Left ventricle myocardium inferior (tissue), 1 donor: ENCODE measurements around the gene TTI1. TPM values are rescaled to one million over a fixed set of nuclear protein-coding genes. Genes with fewer than 3 reads are reported as not detected.

Experiments used
- DNase-seq: peaks from one replicate; pipeline ENCODE4 v3.0.0-alpha.2; 2020
- H3K27ac ChIP-seq: fragments of 200-600 bp; replicated peaks from 2 replicates; pipeline ENCODE4 v1.8.0; 2021
- H3K27me3 ChIP-seq: fragments of 200-600 bp; 2 replicates; pipeline ENCODE4 v1.8.0; 2021; ENCODE audit warnings: low read depth
- H3K36me3 ChIP-seq: fragments of 200-600 bp; 2 replicates; pipeline ENCODE4 v1.8.0; 2021
- H3K4me1 ChIP-seq: fragments of 200-600 bp; 2 replicates; pipeline ENCODE4 v1.8.0; 2021
- H3K4me3 ChIP-seq: fragments of 200-600 bp; 2 replicates; pipeline ENCODE4 v1.8.0; 2021; ENCODE audit warnings: mild to moderate bottlenecking, moderate library complexity
- H3K9me3 ChIP-seq: fragments of 200-600 bp; replicated peaks from 2 replicates; pipeline ENCODE4 v1.8.0; 2021
- intact Hi-C: fragments of 100-400 bp; cut with micrococcal nuclease; formaldehyde crosslinking; loops from one replicate; pipeline ENCODE4 v1.11.0; 2022
- total RNA-seq: library from RNA; stranded (reverse); fragmentation: NEBNext Ultra II Directional; extraction: Animal tissue kit (Norgen Biotek cat#: 25700); gene quantifications from one replicate; pipeline ENCODE4 v1.2.1, GENCODE V29; 2021
- TF ChIP-seq, protein P1 (sequence below): fragments of 200-600 bp; IDR thresholded peaks from 2 replicates; pipeline ENCODE4 v1.8.0; 2021; ENCODE audit warnings: antibody characterized with exemption, mild to moderate bottlenecking, borderline replicate concordance
- donor health status: DM: no; HTN: yes; CAD: no; lungs with severe emphysema.

The TTI1 gene
- total RNA-seq, 1 donor from 2014 or later = 12.1 TPM

- TF ChIP-seq, protein P1, sequence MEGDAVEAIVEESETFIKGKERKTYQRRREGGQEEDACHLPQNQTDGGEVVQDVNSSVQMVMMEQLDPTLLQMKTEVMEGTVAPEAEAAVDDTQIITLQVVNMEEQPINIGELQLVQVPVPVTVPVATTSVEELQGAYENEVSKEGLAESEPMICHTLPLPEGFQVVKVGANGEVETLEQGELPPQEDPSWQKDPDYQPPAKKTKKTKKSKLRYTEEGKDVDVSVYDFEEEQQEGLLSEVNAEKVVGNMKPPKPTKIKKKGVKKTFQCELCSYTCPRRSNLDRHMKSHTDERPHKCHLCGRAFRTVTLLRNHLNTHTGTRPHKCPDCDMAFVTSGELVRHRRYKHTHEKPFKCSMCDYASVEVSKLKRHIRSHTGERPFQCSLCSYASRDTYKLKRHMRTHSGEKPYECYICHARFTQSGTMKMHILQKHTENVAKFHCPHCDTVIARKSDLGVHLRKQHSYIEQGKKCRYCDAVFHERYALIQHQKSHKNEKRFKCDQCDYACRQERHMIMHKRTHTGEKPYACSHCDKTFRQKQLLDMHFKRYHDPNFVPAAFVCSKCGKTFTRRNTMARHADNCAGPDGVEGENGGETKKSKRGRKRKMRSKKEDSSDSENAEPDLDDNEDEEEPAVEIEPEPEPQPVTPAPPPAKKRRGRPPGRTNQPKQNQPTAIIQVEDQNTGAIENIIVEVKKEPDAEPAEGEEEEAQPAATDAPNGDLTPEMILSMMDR = no peak
- Histone ChIP-seq H3K36me3 (no peaks in the 10 kb centered on the region), H3K4me3 (no peak overlapping the region), H3K9me3 (peaks cover 7% of the 10 kb centered on the region), H3K27me3 (no peaks in the 10 kb centered on the region), H3K4me1 (no peaks in the 10 kb centered on the region), H3K27ac (no peak overlapping the region)
- DNase-seq = no peak
- intact Hi-C loops = no loop called here
These were observed 79.1 kb downstream of the TTI1 start for GRCh38 chr20:37954190-37954589.

DNA sequence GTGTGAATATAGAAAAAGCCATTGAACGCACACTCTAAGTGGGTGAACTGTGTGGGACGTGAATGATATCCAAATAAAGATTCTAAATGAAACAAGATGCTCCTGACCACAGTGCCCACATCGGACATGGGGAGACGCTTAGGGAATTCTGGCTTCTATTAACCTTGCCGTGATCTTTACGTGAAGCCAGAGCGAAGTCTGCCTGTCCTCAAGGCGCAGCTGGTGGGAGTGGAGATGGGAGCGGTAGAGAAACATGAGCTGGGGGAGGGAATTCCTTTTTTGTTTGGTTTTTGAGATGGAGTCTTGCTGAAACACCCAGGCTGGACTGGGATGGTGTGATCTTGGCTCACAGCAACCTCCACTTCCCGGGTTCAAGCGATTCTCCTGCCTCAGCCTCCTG lies 84.3 kb downstream of the TTI1 start:
- no peak for DNase-seq
- Histone ChIP-seq H3K4me3 (no peak overlapping the region), H3K36me3 (no peaks in the 10 kb centered on the region), H3K4me1 (no peaks in the 10 kb centered on the region), H3K9me3 (peaks cover 19% of the 10 kb centered on the region), H3K27me3 (no peaks in the 10 kb centered on the region), H3K27ac (no peak overlapping the region)
- TF ChIP-seq, protein P1 = no peak
- intact Hi-C loops = no loop called here

DNA sequence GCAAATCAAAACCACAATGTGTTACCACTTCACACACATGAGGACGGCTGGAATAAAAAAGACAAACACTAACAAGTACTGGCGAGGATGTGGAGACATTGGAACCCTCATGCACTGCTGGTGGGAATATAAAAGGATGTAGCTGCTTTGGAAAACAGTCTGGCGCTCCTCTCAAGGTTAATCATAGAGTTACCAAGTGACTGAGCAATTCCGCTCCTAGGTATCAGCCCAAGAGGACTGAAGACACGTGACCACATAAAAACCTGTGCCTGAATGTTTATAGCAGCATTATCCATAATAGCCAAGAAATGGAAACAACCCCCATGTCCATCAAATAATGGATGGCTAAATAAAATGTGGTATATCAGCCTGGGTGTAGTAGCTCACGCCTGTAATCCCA lies 85.3 kb downstream of the TTI1 start:
- intact Hi-C loops = no loop called here
- TF ChIP-seq, protein P1 = no peak
- DNase-seq = no peak
- Histone ChIP-seq H3K27ac (no peak overlapping the region), H3K4me1 (no peaks in the 10 kb centered on the region), H3K4me3 (no peak overlapping the region), H3K27me3 (no peaks in the 10 kb centered on the region), H3K36me3 (no peaks in the 10 kb centered on the region), H3K9me3 (peaks cover 19% of the 10 kb centered on the region)

- TF ChIP-seq, protein P1 = no peak
- Histone ChIP-seq H3K27me3 (no peaks in the 10 kb centered on the region), H3K36me3 (no peaks in the 10 kb centered on the region), H3K4me1 (no peaks in the 10 kb centered on the region), H3K27ac (no peak overlapping the region), H3K9me3 (peaks cover 18% of the 10 kb centered on the region), H3K4me3 (no peak overlapping the region)
- intact Hi-C loops = no loop called here
- DNase-seq = no peak
These were observed 86.3 kb downstream of the TTI1 start for GRCh38 chr20:37946946-37947345.

- DNase-seq = no peak
- Histone ChIP-seq H3K9me3 (peaks cover 11% of the 10 kb centered on the region), H3K27me3 (no peaks in the 10 kb centered on the region), H3K36me3 (no peaks in the 10 kb centered on the region), H3K4me3 (no peak overlapping the region), H3K27ac (no peak overlapping the region), H3K4me1 (no peaks in the 10 kb centered on the region)
- TF ChIP-seq, protein P1 = no peak
- intact Hi-C loops = no loop called here
These were observed 88.1 kb downstream of the TTI1 start for GRCh38 chr20:37945091-37945547.

- intact Hi-C loops = no loop called here
- H3K27ac ChIP-seq = no peak overlapping the region
- peaks cover 11% of the 10 kb centered on the region for H3K9me3 ChIP-seq
- no peaks in the 10 kb centered on the region for H3K4me1 ChIP-seq
- no peaks in the 10 kb centered on the region for H3K27me3 ChIP-seq
- TF ChIP-seq, protein P1 = no peak
- no peaks in the 10 kb centered on the region for H3K36me3 ChIP-seq
- no peak for DNase-seq
- no peak overlapping the region for H3K4me3 ChIP-seq
These were observed 88.7 kb downstream of the TTI1 start for GRCh38 chr20:37944456-37944981.
